Measurements from ENCODE around the gene MARCO. TPM values are rescaled to one million over a fixed set of nuclear protein-coding genes. Genes with fewer than 3 reads are reported as not detected.
"Not testable (repeated sequence)": the region's sequence is repeated elsewhere in the genome, so short reads cannot be mapped to it uniquely, and the experiment has no call there.

Gene MARCO
- total and polyA plus RNA-seq, 10 donors: 3.0 to 155 (median 24.3) TPM

GRCh38 chr2:118994778-118995177 is 52.8 kb downstream of the MARCO start:
- Histone ChIP-seq H3K4me1 (no peaks in the 10 kb centered on the region), H3K9me3 (no peaks in the 10 kb centered on the region), H3K36me3 (no peaks in the 10 kb centered on the region), H3K4me3 (no peak overlapping the region), H3K27me3 (replicated peaks in 1 of 7) (no peaks in the 10 kb centered on the region), H3K27ac (no peak overlapping the region)
- no peak for DNase-seq
- intact Hi-C loops (cut with DNase I; ENCODE audit: low total_unique reads): no loop called here
- TF ChIP-seq CTCF (IDR thresholded peaks at IDR 0.05 in 8 of 11, conservative IDR thresholded peaks at IDR 0.05 in 3 of 11) (no peak), POLR2AphosphoS5 (IDR thresholded peaks at IDR 0.05) (no peak), POLR2A (IDR thresholded peaks at IDR 0.05) (no peak)
- WGBS, 5 donors: 63 to 92% (median 81%) methylated on average over 2 of the region's 2 CpGs

- WGBS, 5 donors: 87 to 100% (median 93%) methylated on average over 4 of the region's 4 CpGs
- H3K4me3 ChIP-seq; intact Hi-C loops (cut with DNase I; ENCODE audit: low total_unique reads); H3K36me3 ChIP-seq; H3K27ac ChIP-seq; DNase-seq; H3K4me1 ChIP-seq: not testable (repeated sequence)
- Histone ChIP-seq H3K27me3 (replicated peaks in 1 of 7) (peaks cover 0 to 11% (median 0%) of the 10 kb centered on the region in 7 donors), H3K9me3 (peaks cover 0 to 13% (median 9%) of the 10 kb centered on the region in 8 donors)
Measured at GRCh38 chr2:119003856-119004255, 61.9 kb downstream of the MARCO start.

- 38 to 68% (median 48%) methylated on average over 3 of the region's 3 CpGs for WGBS, 5 donors
- H3K27me3 ChIP-seq (replicated peaks in 1 of 7): peaks cover 0 to 19% (median 0%) of the 10 kb centered on the region in 7 donors
- DNase-seq: no peak
- H3K4me3 ChIP-seq: no peak overlapping the region
- TF ChIP-seq POLR2AphosphoS5 (IDR thresholded peaks at IDR 0.05) (no peak), POLR2A (IDR thresholded peaks at IDR 0.05) (no peak), CTCF (IDR thresholded peaks at IDR 0.05 in 8 of 11, conservative IDR thresholded peaks at IDR 0.05 in 3 of 11) (no peak)
- H3K4me1 ChIP-seq: no peaks in the 10 kb centered on the region
- H3K9me3 ChIP-seq: peaks cover 0 to 13% (median 9%) of the 10 kb centered on the region in 8 donors
- intact Hi-C loops (cut with DNase I; ENCODE audit: low total_unique reads): no loop called here
- H3K27ac ChIP-seq: no peak overlapping the region
- H3K36me3 ChIP-seq: no peaks in the 10 kb centered on the region
Measured at GRCh38 chr2:119004602-119005001, 62.6 kb downstream of the MARCO start.

GRCh38 chr2:119005051-119005450 is 63.1 kb downstream of the MARCO start:
- TF ChIP-seq CTCF (IDR thresholded peaks at IDR 0.05 in 8 of 11, conservative IDR thresholded peaks at IDR 0.05 in 3 of 11): no peak
- no peak for TF ChIP-seq POLR2AphosphoS5 (IDR thresholded peaks at IDR 0.05)
- TF ChIP-seq POLR2A (IDR thresholded peaks at IDR 0.05): no peak
- Histone ChIP-seq H3K36me3 (no peaks in the 10 kb centered on the region), H3K4me1 (no peaks in the 10 kb centered on the region), H3K27ac (no peak overlapping the region), H3K9me3 (peaks cover 0 to 13% (median 9%) of the 10 kb centered on the region in 8 donors), H3K27me3 (replicated peaks in 1 of 7) (peaks cover 0 to 23% (median 1%) of the 10 kb centered on the region in 7 donors), H3K4me3 (no peak overlapping the region)
- intact Hi-C loops (cut with DNase I; ENCODE audit: low total_unique reads): no loop called here
- 52 to 76% (median 60%) methylated on average over 5 of the region's 5 CpGs for WGBS, 5 donors
- DNase-seq: no peak

GRCh38 chr2:119005555-119005954 is 63.6 kb downstream of the MARCO start:
- WGBS, 5 donors: 71 to 94% (median 81%) methylated on average over 6 of the region's 6 CpGs
- Histone ChIP-seq H3K27ac (no peak overlapping the region), H3K4me3 (no peak overlapping the region), H3K27me3 (replicated peaks in 1 of 7) (peaks cover 0 to 28% (median 6%) of the 10 kb centered on the region in 7 donors), H3K4me1 (no peaks in the 10 kb centered on the region), H3K9me3 (peaks cover 0 to 13% (median 9%) of the 10 kb centered on the region in 8 donors), H3K36me3 (no peaks in the 10 kb centered on the region)
- DNase-seq: no peak
- TF ChIP-seq POLR2AphosphoS5 (IDR thresholded peaks at IDR 0.05) (no peak), CTCF (IDR thresholded peaks at IDR 0.05 in 8 of 11, conservative IDR thresholded peaks at IDR 0.05 in 3 of 11) (no peak), POLR2A (IDR thresholded peaks at IDR 0.05) (no peak)
- intact Hi-C loops (cut with DNase I; ENCODE audit: low total_unique reads): no loop called here

Data from spleen (tissue), 11 donors.